SW 1271 (cell line): ENCODE measurements around the gene MYOD1.

Experiments used
- DNase-seq, 2 experiments: peaks; one replicate each; lab custom pipeline; 2025; lab: John Stamatoyannopoulos, UW

MYOD1 gene

GRCh38 chr11:17702876-17703275 lies 16.5 kb upstream of the MYOD1 start:
- no peak for DNase-seq

- peak in 1 of 2 experiments; percentile 31 for DNase-seq
Measured at GRCh38 chr11:17703951-17704350, 15.4 kb upstream of the MYOD1 start.

- no peak for DNase-seq
Measured at GRCh38 chr11:17707830-17708229, 11.5 kb upstream of the MYOD1 start.

- DNase-seq: no peak
Measured at GRCh38 chr11:17711836-17712235, 7.5 kb upstream of the MYOD1 start.

- no peak for DNase-seq
Measured at GRCh38 chr11:17713851-17714250, 5.5 kb upstream of the MYOD1 start.

- no peak for DNase-seq
Measured at GRCh38 chr11:17714356-17714854, 5.0 kb upstream of the MYOD1 start.

GRCh38 chr11:17714870-17715269 lies 4.5 kb upstream of the MYOD1 start:
- no peak for DNase-seq

GRCh38 chr11:17716807-17717206 lies 2.6 kb upstream of the MYOD1 start:
- no peak for DNase-seq

- DNase-seq: no peak
Measured at GRCh38 chr11:17718015-17718414, 1.4 kb upstream of the MYOD1 start.

- DNase-seq: no peak
Measured at GRCh38 chr11:17718510-17718962, 835 bp upstream of the MYOD1 start.

GRCh38 chr11:17719938-17720795 lies 796 bp downstream of the MYOD1 start:
- DNase-seq: no peak

- DNase-seq: no peak
Measured at GRCh38 chr11:17720796-17721171, 1.4 kb downstream of the MYOD1 start.

GRCh38 chr11:17721242-17721999 lies 2.0 kb downstream of the MYOD1 start:
- DNase-seq: no peak

- peak in 1 of 2 experiments; percentile 6 for DNase-seq
Measured at GRCh38 chr11:17722000-17722643, 2.8 kb downstream of the MYOD1 start.

GRCh38 chr11:17724020-17724908 lies 4.9 kb downstream of the MYOD1 start:
- DNase-seq: no peak

GRCh38 chr11:17725174-17725573 lies 5.8 kb downstream of the MYOD1 start:
- DNase-seq: no peak

GRCh38 chr11:17730137-17730536 lies 10.8 kb downstream of the MYOD1 start:
- no peak for DNase-seq

GRCh38 chr11:17730608-17731462 lies 11.5 kb downstream of the MYOD1 start:
- peak; percentile 54 to 73 for DNase-seq

- DNase-seq: no peak
Measured at GRCh38 chr11:17733261-17733660, 13.9 kb downstream of the MYOD1 start.

- DNase-seq: peak; percentile 17 to 37
Measured at GRCh38 chr11:17734418-17734911, 15.1 kb downstream of the MYOD1 start, which contains the start of gene KCNC1. Gene KCNC1, plus strand, starts transcription at chr11:17734781. Its CDS starts 1,222 bp downstream, at chr11:17736003.
